ENCODE measurements around the gene SORT1.
"Not testable (repeated sequence)": the region's sequence is repeated elsewhere in the genome, so short reads cannot be mapped to it uniquely, and the experiment has no call there.

SORT1 gene

GRCh38 chr1:109383087-109383779 lies 14.5 kb downstream of the SORT1 start:
- no peak for DNase-seq (ENCODE audit: low read depth in 2 of 3, low spot score in 2 of 3)

GRCh38 chr1:109381573-109381972 lies 16.1 kb downstream of the SORT1 start:
- no peak for DNase-seq (ENCODE audit: low read depth in 2 of 3, low spot score in 2 of 3)

- no peak for DNase-seq (ENCODE audit: low read depth in 2 of 3, low spot score in 2 of 3)
Measured at GRCh38 chr1:109379907-109380306, 17.8 kb downstream of the SORT1 start.

- DNase-seq (ENCODE audit: low read depth in 2 of 3, low spot score in 2 of 3), result no peak
Measured at GRCh38 chr1:109379422-109379821, 18.3 kb downstream of the SORT1 start.

- DNase-seq (ENCODE audit: low read depth in 2 of 3, low spot score in 2 of 3), result no peak
Measured at GRCh38 chr1:109377698-109378097, 20.0 kb downstream of the SORT1 start.

GRCh38 chr1:109373696-109374095 lies 24.0 kb downstream of the SORT1 start:
- not testable (repeated sequence) for DNase-seq (ENCODE audit: low read depth in 2 of 3, low spot score in 2 of 3)

GRCh38 chr1:109373126-109373525 lies 24.6 kb downstream of the SORT1 start:
- no peak for DNase-seq (ENCODE audit: low read depth in 2 of 3, low spot score in 2 of 3)

GRCh38 chr1:109372281-109372680 lies 25.4 kb downstream of the SORT1 start:
- no peak for DNase-seq (ENCODE audit: low read depth in 2 of 3, low spot score in 2 of 3)

GRCh38 chr1:109371341-109371739 lies 26.4 kb downstream of the SORT1 start:
- no peak for DNase-seq (ENCODE audit: low read depth in 2 of 3, low spot score in 2 of 3)

GRCh38 chr1:109370712-109371340 lies 26.9 kb downstream of the SORT1 start:
- DNase-seq (ENCODE audit: low read depth in 2 of 3, low spot score in 2 of 3), result no peak

- no peak for DNase-seq (ENCODE audit: low read depth in 2 of 3, low spot score in 2 of 3)
Measured at GRCh38 chr1:109369167-109369746, 28.5 kb downstream of the SORT1 start.

- DNase-seq (ENCODE audit: low read depth in 2 of 3, low spot score in 2 of 3), result no peak
Measured at GRCh38 chr1:109368464-109368863, 29.3 kb downstream of the SORT1 start.

GRCh38 chr1:109367626-109368025 lies 30.1 kb downstream of the SORT1 start:
- DNase-seq (ENCODE audit: low read depth in 2 of 3, low spot score in 2 of 3), result no peak

GRCh38 chr1:109365642-109366204 lies 32.0 kb downstream of the SORT1 start:
- no peak for DNase-seq (ENCODE audit: low read depth in 2 of 3, low spot score in 2 of 3)

- DNase-seq (ENCODE audit: low read depth in 2 of 3, low spot score in 2 of 3), result no peak
Measured at GRCh38 chr1:109361649-109362048, 36.1 kb downstream of the SORT1 start.

- no peak for DNase-seq (ENCODE audit: low read depth in 2 of 3, low spot score in 2 of 3)
Measured at GRCh38 chr1:109361069-109361468, 36.6 kb downstream of the SORT1 start.

- no peak for DNase-seq (ENCODE audit: low read depth in 2 of 3, low spot score in 2 of 3)
Measured at GRCh38 chr1:109357616-109358015, 40.1 kb downstream of the SORT1 start.

- no peak for DNase-seq (ENCODE audit: low read depth in 2 of 3, low spot score in 2 of 3)
Measured at GRCh38 chr1:109356915-109357314, 40.8 kb downstream of the SORT1 start.

GRCh38 chr1:109356505-109356904 lies 41.2 kb downstream of the SORT1 start:
- no peak for DNase-seq (ENCODE audit: low read depth in 2 of 3, low spot score in 2 of 3)

GRCh38 chr1:109354929-109355328 lies 42.8 kb downstream of the SORT1 start:
- DNase-seq (ENCODE audit: low read depth in 2 of 3, low spot score in 2 of 3), result no peak

GRCh38 chr1:109351457-109351856 lies 46.3 kb downstream of the SORT1 start:
- no peak for DNase-seq (ENCODE audit: low read depth in 2 of 3, low spot score in 2 of 3)

- DNase-seq (ENCODE audit: low read depth in 2 of 3, low spot score in 2 of 3), result no peak
Measured at GRCh38 chr1:109350655-109351054, 47.1 kb downstream of the SORT1 start.
